ENCODE results near the gene NDST3.

Gene NDST3

DNA sequence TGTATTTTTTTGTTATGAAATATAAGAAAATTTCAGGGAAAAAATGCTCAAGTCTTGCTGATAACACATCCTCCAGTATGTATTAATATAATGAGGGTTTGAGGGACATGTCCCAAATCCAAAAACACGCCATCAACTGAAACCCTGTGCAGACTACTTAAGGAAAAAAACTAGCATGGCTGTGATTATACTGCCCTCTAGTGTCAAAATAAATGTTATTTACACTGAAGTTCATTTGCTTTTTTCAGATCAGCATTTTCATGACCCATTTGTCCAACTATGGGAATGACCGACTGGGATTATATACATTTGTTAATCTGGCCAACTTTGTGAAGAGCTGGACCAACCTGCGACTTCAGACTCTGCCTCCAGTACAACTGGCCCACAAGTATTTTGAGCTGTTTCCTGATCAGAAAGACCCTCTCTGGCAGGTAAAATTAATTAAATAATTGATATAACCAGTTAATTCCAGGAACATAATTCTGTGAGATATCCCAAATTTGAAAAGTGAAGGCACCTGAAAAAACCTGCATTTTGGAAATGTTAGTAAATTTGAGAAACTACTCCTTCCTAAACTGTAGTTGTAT is 190.1 kb downstream of the NDST3 start:
- Histone ChIP-seq H2BK15ac (ENCODE audit: low read length) (no peak overlapping the region), H3K4me1 (ENCODE audit: control insufficient read depth in 2 of 2, insufficient read depth in 1 of 2, low read depth in 1 of 2, low read length in 2 of 2) (no peaks in the 10 kb centered on the region), H2AK5ac (ENCODE audit: low read depth, low read length) (no peak overlapping the region), H3K18ac (ENCODE audit: low read length) (no peak overlapping the region), H3K79me1 (ENCODE audit: low read depth, low read length) (no peaks in the 10 kb centered on the region), H3K23ac (ENCODE audit: low read depth, low read length, poor library complexity) (no peak overlapping the region), H4K91ac (ENCODE audit: low read depth, low read length, poor library complexity) (no peak overlapping the region), H3K9me3 (replicated peaks in 1 of 2; ENCODE audit: control insufficient read depth in 2 of 2, insufficient read depth in 1 of 2, low read depth in 1 of 2, low read length in 2 of 2) (no peaks in the 10 kb centered on the region), H2BK120ac (ENCODE audit: low read depth, low read length) (no peak overlapping the region), H3K9ac (ENCODE audit: low read depth, low read length, poor library complexity) (no peak overlapping the region), H2AFZ (ENCODE audit: low read length) (no peak overlapping the region), H3K14ac (ENCODE audit: low read length) (no peak overlapping the region), H3K27ac (replicated peaks; ENCODE audit: low read length) (no peak overlapping the region), H4K8ac (ENCODE audit: low read depth, low read length) (no peak overlapping the region), H3K36me3 (replicated peaks in 1 of 2; ENCODE audit: control insufficient read depth in 2 of 2, insufficient read depth in 2 of 2, low read length in 2 of 2) (no peaks in the 10 kb centered on the region), H3K4me2 (ENCODE audit: insufficient read depth, low read length, poor library complexity, severe bottlenecking) (no peak overlapping the region), H2BK12ac (ENCODE audit: low read length) (no peak overlapping the region), H3K4me3 (ENCODE audit: low read length in 2 of 2) (no peak overlapping the region), H3K27me3 (ENCODE audit: control insufficient read depth in 3 of 3, insufficient read depth in 3 of 3, low read depth in 1 of 3, low read length in 3 of 3) (no peaks in the 10 kb centered on the region), H3K4ac (ENCODE audit: low read length) (no peak overlapping the region), H2BK5ac (ENCODE audit: low read length) (no peak overlapping the region)
- WGBS, 2 donors (ENCODE audit: extremely low coverage in 2 of 2, insufficient read length in 2 of 2, insufficient replicate concordance in 1 of 2): no CpG with 5 or more reads among the region's 3 CpGs
- DNase-seq (ENCODE audit: low spot score): peak; percentile 50

DNA sequence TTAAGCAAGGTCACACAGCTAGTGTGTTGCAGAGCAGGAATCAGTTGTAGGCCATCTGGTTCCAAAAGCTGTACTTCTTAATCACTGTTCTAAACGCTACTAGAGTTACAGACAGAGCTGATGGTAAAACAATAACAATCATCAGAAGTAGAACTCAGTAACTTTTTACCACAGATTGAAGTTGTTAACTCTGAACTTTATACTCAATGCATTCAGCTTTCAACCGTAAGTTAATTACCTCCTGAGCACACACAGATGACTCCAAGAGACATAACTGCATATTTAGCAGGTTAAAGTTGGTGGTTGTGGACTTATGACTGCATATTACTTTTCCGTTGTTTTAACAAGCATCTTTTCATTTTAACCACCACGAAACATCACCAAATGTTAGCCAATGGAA is 191.2 kb downstream of the NDST3 start:
- H3K4ac ChIP-seq (ENCODE audit: low read length): no peak overlapping the region
- no peak overlapping the region for H3K4me3 ChIP-seq (ENCODE audit: low read length in 2 of 2)
- no peak overlapping the region for H3K18ac ChIP-seq (ENCODE audit: low read length)
- H3K4me1 ChIP-seq (ENCODE audit: control insufficient read depth in 2 of 2, insufficient read depth in 1 of 2, low read depth in 1 of 2, low read length in 2 of 2): no peaks in the 10 kb centered on the region
- no peak overlapping the region for H4K8ac ChIP-seq (ENCODE audit: low read depth, low read length)
- H2BK5ac ChIP-seq (ENCODE audit: low read length): no peak overlapping the region
- H2AFZ ChIP-seq (ENCODE audit: low read length): no peak overlapping the region
- H2BK12ac ChIP-seq (ENCODE audit: low read length): no peak overlapping the region
- H3K4me2 ChIP-seq (ENCODE audit: insufficient read depth, low read length, poor library complexity, severe bottlenecking): no peak overlapping the region
- H3K36me3 ChIP-seq (replicated peaks in 1 of 2; ENCODE audit: control insufficient read depth in 2 of 2, insufficient read depth in 2 of 2, low read length in 2 of 2): no peaks in the 10 kb centered on the region
- H2BK15ac ChIP-seq (ENCODE audit: low read length): no peak overlapping the region
- DNase-seq (ENCODE audit: low spot score): no peak
- no CpG with 5 or more reads among the region's 4 CpGs for WGBS, 2 donors (ENCODE audit: extremely low coverage in 2 of 2, insufficient read length in 2 of 2, insufficient replicate concordance in 1 of 2)
- no peaks in the 10 kb centered on the region for H3K9me3 ChIP-seq (replicated peaks in 1 of 2; ENCODE audit: control insufficient read depth in 2 of 2, insufficient read depth in 1 of 2, low read depth in 1 of 2, low read length in 2 of 2)
- no peak overlapping the region for H2BK120ac ChIP-seq (ENCODE audit: low read depth, low read length)
- H3K79me1 ChIP-seq (ENCODE audit: low read depth, low read length): no peaks in the 10 kb centered on the region
- H3K27me3 ChIP-seq (ENCODE audit: control insufficient read depth in 3 of 3, insufficient read depth in 3 of 3, low read depth in 1 of 3, low read length in 3 of 3): no peaks in the 10 kb centered on the region
- H4K91ac ChIP-seq (ENCODE audit: low read depth, low read length, poor library complexity): no peak overlapping the region
- no peak overlapping the region for H3K9ac ChIP-seq (ENCODE audit: low read depth, low read length, poor library complexity)
- no peak overlapping the region for H2AK5ac ChIP-seq (ENCODE audit: low read depth, low read length)
- H3K23ac ChIP-seq (ENCODE audit: low read depth, low read length, poor library complexity): no peak overlapping the region
- no peak overlapping the region for H3K27ac ChIP-seq (replicated peaks; ENCODE audit: low read length)
- H3K14ac ChIP-seq (ENCODE audit: low read length): no peak overlapping the region

DNA sequence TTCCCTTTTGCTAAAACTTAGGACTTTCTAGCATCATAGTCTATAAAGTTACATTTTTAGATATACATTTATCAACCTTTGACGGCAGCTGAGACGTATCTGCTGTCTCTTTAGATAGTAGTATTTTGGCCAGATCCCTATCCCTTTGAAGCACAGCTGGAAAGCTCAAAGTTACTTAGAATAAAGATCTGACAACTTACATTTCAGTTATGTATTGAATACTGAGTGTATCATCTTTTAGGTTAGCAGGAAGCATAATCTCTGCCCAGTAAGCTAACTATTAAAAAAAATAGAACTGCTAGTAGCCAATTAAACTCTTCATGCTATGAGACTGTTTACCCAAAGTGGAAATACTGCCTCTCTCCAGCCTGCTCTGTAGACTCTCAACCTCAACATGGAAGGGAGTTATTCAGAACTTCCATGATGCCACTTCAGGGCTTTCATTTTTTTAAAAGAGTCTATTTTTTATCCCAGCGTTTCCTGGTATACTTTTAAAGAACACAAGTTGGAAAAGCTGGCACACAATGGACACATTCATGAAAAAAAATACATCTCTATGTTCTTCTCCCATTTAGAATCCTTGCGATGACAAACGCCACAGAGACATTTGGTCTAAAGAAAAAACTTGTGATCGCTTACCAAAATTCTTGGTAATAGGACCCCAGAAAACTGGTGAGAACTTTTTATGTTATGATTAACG is 192.2 kb downstream of the NDST3 start:
- Histone ChIP-seq H2BK120ac (ENCODE audit: low read depth, low read length) (no peak overlapping the region), H2BK15ac (ENCODE audit: low read length) (no peak overlapping the region), H2BK12ac (ENCODE audit: low read length) (no peak overlapping the region), H2BK5ac (ENCODE audit: low read length) (no peak overlapping the region), H3K27me3 (ENCODE audit: control insufficient read depth in 3 of 3, insufficient read depth in 3 of 3, low read depth in 1 of 3, low read length in 3 of 3) (no peaks in the 10 kb centered on the region), H2AFZ (ENCODE audit: low read length) (no peak overlapping the region), H3K79me1 (ENCODE audit: low read depth, low read length) (no peaks in the 10 kb centered on the region), H3K4me1 (ENCODE audit: control insufficient read depth in 2 of 2, insufficient read depth in 1 of 2, low read depth in 1 of 2, low read length in 2 of 2) (no peaks in the 10 kb centered on the region), H3K4me3 (ENCODE audit: low read length in 2 of 2) (no peak overlapping the region), H3K4me2 (ENCODE audit: insufficient read depth, low read length, poor library complexity, severe bottlenecking) (no peak overlapping the region), H3K9ac (ENCODE audit: low read depth, low read length, poor library complexity) (no peak overlapping the region), H3K18ac (ENCODE audit: low read length) (no peak overlapping the region), H2AK5ac (ENCODE audit: low read depth, low read length) (no peak overlapping the region), H3K14ac (ENCODE audit: low read length) (no peak overlapping the region), H4K91ac (ENCODE audit: low read depth, low read length, poor library complexity) (no peak overlapping the region), H3K27ac (replicated peaks; ENCODE audit: low read length) (no peak overlapping the region), H3K4ac (ENCODE audit: low read length) (no peak overlapping the region), H3K9me3 (replicated peaks in 1 of 2; ENCODE audit: control insufficient read depth in 2 of 2, insufficient read depth in 1 of 2, low read depth in 1 of 2, low read length in 2 of 2) (no peaks in the 10 kb centered on the region), H3K23ac (ENCODE audit: low read depth, low read length, poor library complexity) (no peak overlapping the region), H4K8ac (ENCODE audit: low read depth, low read length) (no peak overlapping the region), H3K36me3 (replicated peaks in 1 of 2; ENCODE audit: control insufficient read depth in 2 of 2, insufficient read depth in 2 of 2, low read length in 2 of 2) (no peaks in the 10 kb centered on the region)
- DNase-seq (ENCODE audit: low spot score): no peak
- no CpG with 5 or more reads among the region's 7 CpGs for WGBS, 2 donors (ENCODE audit: extremely low coverage in 2 of 2, insufficient read length in 2 of 2, insufficient replicate concordance in 1 of 2)

DNA sequence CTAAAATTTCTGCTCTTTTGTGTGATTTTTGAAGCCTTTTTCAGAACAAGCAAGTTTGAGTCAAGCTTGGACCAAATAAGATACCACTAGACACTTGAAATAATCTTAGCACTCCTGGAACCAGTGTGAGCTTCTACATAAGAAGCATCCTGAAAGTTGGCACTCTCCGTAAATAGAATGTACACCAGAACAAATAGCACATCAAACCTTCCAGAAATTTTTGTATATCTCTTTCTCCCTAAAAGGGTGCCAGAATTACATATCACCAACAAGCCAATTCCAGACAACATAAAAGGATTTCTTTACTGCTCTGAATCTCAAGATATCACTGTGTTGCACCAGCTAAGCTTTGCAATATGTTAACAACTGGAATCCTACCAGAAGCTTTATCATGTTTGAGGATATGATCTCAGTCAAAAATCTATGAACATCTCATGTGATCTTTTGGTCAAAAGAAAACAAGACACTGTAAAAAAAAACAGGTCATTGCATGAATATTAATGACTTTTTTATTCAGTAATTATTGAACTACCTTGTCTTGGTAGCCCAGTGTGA is 201.4 kb downstream of the NDST3 start:
- no peak overlapping the region for H2BK120ac ChIP-seq (ENCODE audit: low read depth, low read length)
- no peak overlapping the region for H3K27ac ChIP-seq (replicated peaks; ENCODE audit: low read length)
- H2BK5ac ChIP-seq (ENCODE audit: low read length): no peak overlapping the region
- H3K36me3 ChIP-seq (replicated peaks in 1 of 2; ENCODE audit: control insufficient read depth in 2 of 2, insufficient read depth in 2 of 2, low read length in 2 of 2): no peaks in the 10 kb centered on the region
- no peaks in the 10 kb centered on the region for H3K79me1 ChIP-seq (ENCODE audit: low read depth, low read length)
- H3K4me3 ChIP-seq (ENCODE audit: low read length in 2 of 2): no peak overlapping the region
- H3K27me3 ChIP-seq (ENCODE audit: control insufficient read depth in 3 of 3, insufficient read depth in 3 of 3, low read depth in 1 of 3, low read length in 3 of 3): peaks cover 0 to 2% (median 0%) of the 10 kb centered on the region in 3 experiments
- H3K9me3 ChIP-seq (replicated peaks in 1 of 2; ENCODE audit: control insufficient read depth in 2 of 2, insufficient read depth in 1 of 2, low read depth in 1 of 2, low read length in 2 of 2): no peaks in the 10 kb centered on the region
- no peak overlapping the region for H4K91ac ChIP-seq (ENCODE audit: low read depth, low read length, poor library complexity)
- DNase-seq (ENCODE audit: low spot score): no peak
- no peak overlapping the region for H3K9ac ChIP-seq (ENCODE audit: low read depth, low read length, poor library complexity)
- H2BK12ac ChIP-seq (ENCODE audit: low read length): no peak overlapping the region
- no peak overlapping the region for H2AK5ac ChIP-seq (ENCODE audit: low read depth, low read length)
- H3K18ac ChIP-seq (ENCODE audit: low read length): no peak overlapping the region
- WGBS, 2 donors (ENCODE audit: extremely low coverage in 2 of 2, insufficient read length in 2 of 2, insufficient replicate concordance in 1 of 2): no CpG with 5 or more reads among the region's 1 CpG
- no peak overlapping the region for H3K14ac ChIP-seq (ENCODE audit: low read length)
- no peak overlapping the region for H2AFZ ChIP-seq (ENCODE audit: low read length)
- no peak overlapping the region for H3K4me2 ChIP-seq (ENCODE audit: insufficient read depth, low read length, poor library complexity, severe bottlenecking)
- no peaks in the 10 kb centered on the region for H3K4me1 ChIP-seq (ENCODE audit: control insufficient read depth in 2 of 2, insufficient read depth in 1 of 2, low read depth in 1 of 2, low read length in 2 of 2)
- no peak overlapping the region for H4K8ac ChIP-seq (ENCODE audit: low read depth, low read length)
- H2BK15ac ChIP-seq (ENCODE audit: low read length): no peak overlapping the region
- H3K23ac ChIP-seq (ENCODE audit: low read depth, low read length, poor library complexity): no peak overlapping the region
- H3K4ac ChIP-seq (ENCODE audit: low read length): no peak overlapping the region
